Fibroblast of the conjunctiva (primary cell): ENCODE data around the gene MKKS.
A peak's percentile ranks its signal among the peaks of the same experiment; 100 is the strongest.
"Not testable (repeated sequence)": the region's sequence is repeated elsewhere in the genome, so short reads cannot be mapped to it uniquely, and the experiment has no call there.

ENCODE experiments used
- DNase-seq: peaks from one replicate; pipeline ENCODE4 v3.0.0-alpha.2; 2010; ENCODE audit warnings: low read depth

The MKKS gene

GRCh38 chr20:10448270-10449156 is 14.5 kb upstream of the MKKS start:
- peak; percentile 26 for DNase-seq

- peak; percentile 69 for DNase-seq
Measured at GRCh38 chr20:10447028-10447427, 13.0 kb upstream of the MKKS start.

GRCh38 chr20:10445758-10446157 is 11.7 kb upstream of the MKKS start:
- no peak for DNase-seq

DNA sequence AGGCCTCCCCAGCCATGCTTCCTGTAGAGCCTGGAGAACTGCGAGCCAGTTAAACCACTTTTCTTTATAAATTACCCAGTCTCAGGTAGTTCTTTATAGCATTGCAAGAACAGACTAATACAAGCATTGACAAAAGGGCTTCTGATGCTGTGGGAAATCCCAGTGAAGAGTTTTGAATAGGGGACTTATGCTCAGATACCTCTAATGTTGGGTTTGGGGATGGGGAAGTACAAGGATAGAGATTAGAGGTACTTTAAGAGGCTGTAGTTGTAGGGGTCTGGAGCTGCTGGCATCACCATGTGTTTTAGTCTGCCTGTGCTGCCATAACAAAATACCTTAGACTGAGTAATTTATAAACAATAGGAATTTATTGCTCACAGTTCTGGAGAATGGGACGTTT is 9.9 kb upstream of the MKKS start:
- no peak for DNase-seq

DNA sequence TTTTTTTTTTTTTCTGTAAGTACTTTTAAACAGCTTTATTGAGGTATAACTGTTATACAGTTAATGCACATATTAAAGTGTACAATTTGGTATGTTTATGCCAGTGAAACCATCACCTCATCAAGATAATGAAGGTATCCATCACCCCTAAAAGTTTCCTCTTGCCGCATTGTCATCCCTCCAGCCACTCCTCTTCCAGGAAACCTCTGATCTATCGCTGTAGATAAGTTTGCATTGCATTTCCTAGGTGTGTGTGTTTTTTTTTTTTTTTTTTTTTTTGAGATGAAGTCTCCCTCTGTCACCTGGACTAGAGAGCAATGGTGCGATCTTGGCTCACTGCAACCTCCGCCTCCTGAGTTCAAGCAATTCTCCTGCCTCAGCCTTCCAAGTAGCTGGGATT is 4.2 kb upstream of the MKKS start:
- no peak for DNase-seq

DNA sequence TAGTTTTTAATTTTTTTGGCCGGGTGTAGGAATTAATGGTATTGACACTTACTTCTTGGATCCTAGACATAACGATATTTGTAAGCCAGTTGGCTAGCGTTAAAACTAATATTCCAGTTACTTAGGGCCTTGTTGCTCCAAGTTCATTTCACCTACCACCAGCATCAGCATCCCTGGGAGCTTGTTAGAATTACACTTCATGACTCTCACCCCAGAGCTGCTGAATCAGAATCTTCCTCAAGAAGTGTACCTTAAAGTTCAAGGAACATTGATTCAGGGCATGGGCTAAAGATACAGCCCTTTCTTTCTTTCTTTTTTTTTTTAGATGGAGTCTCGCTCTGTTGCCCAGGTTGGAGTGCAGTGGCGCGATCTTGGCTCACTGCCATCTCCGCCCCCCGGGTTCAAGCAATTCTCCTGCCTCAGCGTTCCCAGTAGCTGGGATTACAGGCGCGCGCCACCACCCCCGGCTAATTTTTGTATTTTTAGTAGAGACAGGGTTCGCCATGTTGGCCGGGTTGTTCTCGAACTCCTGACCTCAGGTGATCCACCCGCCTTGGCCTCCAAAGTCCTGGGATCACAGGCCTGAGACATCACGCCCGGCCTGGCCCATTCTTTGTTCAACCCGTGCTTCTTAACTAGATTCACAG is 2.2 kb upstream of the MKKS start:
- no peak for DNase-seq

DNA sequence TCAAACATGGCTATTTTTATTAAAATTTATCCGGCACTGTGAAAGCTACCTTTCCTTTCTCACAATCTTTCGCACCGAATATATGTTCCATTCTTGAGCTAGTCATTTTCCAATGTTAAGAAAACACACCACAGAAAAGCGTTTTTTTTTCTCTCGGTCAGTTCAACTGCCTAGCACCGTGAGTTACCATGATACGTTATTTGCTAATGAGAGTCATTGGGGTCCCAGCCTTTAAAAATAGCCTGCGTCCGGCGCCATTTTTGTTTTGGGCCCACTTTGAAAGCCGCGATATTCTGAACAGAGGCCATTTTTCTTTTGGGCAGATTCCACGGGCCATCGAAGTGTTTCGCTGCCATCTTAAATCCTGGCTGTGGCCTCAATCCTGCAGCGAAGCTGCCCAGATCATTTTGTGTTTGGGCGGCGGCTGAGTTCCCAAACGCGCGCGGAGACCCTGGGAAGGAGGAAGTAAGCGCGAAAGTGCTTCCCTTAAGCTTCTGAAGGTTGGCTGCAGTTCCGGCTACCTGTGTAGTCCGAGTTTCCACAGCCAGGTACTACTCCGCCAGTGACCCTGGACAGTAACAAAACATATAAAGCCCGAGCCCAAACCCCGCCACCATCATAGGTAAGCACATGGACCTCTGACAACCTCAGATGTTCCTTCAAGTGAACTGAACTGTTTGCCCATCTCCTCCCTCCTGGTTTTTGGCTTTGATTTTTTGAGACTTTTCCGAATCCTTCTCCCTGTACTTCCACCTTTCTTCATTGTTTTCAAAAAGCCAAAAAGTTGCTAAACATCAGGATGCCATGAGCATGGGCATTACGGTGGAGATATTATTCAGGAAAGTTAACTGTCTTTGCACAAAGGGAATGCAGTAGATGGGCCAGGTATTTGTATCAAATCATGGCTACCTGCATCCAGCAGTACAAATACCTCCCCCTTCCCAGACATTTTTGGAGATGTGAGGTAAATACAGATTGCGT is 1.1 kb upstream of the MKKS start, which contains the start of gene SLX4IP:
SLX4IP (plus strand) TSS at position 474 of the 981 bp plus-strand sequence. CDS start 22,900 bp downstream, outside the sequence.
- peak; percentile 94 for DNase-seq

DNA sequence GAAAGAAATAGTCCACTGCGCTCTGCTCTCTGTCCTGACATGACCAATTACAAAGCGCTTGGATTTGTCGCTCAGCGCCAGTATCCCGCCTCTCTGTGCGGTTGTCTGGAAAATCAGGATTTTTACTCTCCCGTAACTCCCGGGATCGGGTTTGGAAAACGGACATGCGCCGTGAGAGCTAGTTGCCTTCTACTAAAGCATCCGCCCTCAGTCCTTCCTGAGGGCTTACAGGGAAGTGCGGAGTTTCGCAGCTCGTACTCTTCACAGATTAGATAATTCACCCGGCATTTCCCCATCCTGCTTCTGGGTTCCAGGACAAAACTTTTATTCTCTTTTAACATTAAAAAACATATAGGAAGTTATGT is 427 bp upstream of the MKKS start:
- DNase-seq: peak; percentile 96

GRCh38 chr20:10433014-10433622 is 904 bp downstream of the MKKS start:
- DNase-seq: no peak

DNA sequence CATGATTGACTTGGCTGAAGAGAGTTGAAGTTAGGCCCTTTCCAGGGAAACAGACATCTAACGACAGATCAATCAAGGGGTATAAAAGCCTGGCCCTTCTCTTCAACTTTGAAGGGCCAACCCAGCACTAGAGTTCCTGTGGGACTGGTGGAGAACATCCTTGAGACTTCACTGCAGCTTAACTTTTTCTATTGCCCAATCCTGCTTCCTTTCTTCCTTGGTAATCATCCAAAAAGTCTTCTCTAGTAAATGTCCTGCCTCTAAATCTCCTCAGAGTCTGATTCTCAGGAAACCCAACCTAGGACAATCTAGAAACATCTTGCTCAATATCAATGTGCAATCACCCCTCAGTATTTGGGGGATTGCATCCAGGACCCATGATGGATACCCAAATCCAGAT is 1.9 kb downstream of the MKKS start:
- DNase-seq: no peak

DNA sequence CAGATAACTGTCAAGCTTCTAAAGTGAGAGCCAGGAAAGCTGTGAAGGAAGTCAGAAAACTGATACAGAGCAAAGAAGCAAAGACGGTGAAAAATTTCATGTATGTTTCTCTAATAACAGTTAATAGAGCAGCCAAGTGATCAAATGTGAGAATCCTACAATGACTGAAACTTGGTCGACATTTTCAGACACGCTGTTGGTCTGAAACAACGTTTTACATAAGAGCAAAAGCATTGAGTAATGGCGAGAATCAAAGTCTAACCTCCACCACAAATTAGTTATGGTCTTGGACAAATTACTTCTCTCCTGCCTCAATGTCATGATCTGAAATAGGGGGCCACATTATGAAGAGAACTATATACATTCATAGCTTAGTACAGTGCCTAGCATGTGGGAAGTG is 3.3 kb downstream of the MKKS start:
- no peak for DNase-seq

GRCh38 chr20:10430000-10430466 is 4.0 kb downstream of the MKKS start:
- no peak for DNase-seq

GRCh38 chr20:10429443-10429981 is 4.5 kb downstream of the MKKS start:
- DNase-seq: no peak

- DNase-seq: no peak
Measured at GRCh38 chr20:10428008-10428407, 6.0 kb downstream of the MKKS start.

- peak; percentile 48 for DNase-seq
Measured at GRCh38 chr20:10427060-10427692, 6.8 kb downstream of the MKKS start.

DNA sequence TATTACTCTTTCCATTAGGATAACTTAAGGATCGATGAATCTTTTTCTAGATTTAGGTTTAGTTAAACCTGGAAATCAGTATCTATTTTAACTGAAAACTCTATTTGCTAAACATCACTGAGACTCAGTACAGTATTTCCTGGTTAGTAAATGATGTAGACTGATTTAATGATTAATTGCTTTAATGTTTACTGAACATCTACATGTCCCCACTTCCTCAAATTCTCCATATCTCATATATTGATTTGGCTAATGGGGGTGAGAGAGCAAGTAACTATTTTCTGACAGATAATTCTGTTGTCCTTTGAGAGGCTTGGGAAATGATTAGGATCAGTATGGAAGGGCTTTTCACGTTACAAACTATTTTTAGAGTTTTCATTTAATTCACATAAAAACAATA is 10.3 kb downstream of the MKKS start:
- no peak for DNase-seq

GRCh38 chr20:10419550-10420133 is 14.4 kb downstream of the MKKS start:
- DNase-seq: no peak

GRCh38 chr20:10417218-10417617 is 16.8 kb downstream of the MKKS start:
- DNase-seq: not testable (repeated sequence)

GRCh38 chr20:10415013-10415650 is 18.9 kb downstream of the MKKS start:
- no peak for DNase-seq
